Activated CD8-positive, alpha-beta memory T cell treated with anti-CD3 and anti-CD28 coated beads, Interleukin-2, amount 50 U/mL, for 1 hour (primary cell): ENCODE results near the gene MFAP3.

ENCODE experiments used
- DNase-seq: peaks from one replicate; pipeline ENCODE4 v3.0.0-alpha.2; 2020; ENCODE audit errors: extremely low read depth

The MFAP3 gene

GRCh38 chr5:154092356-154093141 is 53.8 kb downstream of the MFAP3 start:
- no peak for DNase-seq

GRCh38 chr5:154093142-154093532 is 54.4 kb downstream of the MFAP3 start:
- no peak for DNase-seq

GRCh38 chr5:154095904-154096303 is 57.1 kb downstream of the MFAP3 start:
- DNase-seq = no peak

- no peak for DNase-seq
These were observed 58.3 kb downstream of the MFAP3 start for GRCh38 chr5:154097031-154097430.

- no peak for DNase-seq
These were observed 59.7 kb downstream of the MFAP3 start for GRCh38 chr5:154098465-154098864.

- DNase-seq = no peak
These were observed 62.4 kb downstream of the MFAP3 start for GRCh38 chr5:154101184-154101583.

- DNase-seq = no peak
These were observed 64.5 kb downstream of the MFAP3 start for GRCh38 chr5:154103233-154103632.
